22Rv1 (cell line): ENCODE measurements around the gene CDIP1.

Source experiments
- CTCF ChIP-seq: fragments of 450-650 bp; IDR thresholded peaks from 2 replicates; pipeline ENCODE4 v1.5.1; 2017; ENCODE audit warnings: mild to moderate bottlenecking
- ZFX ChIP-seq: fragments of 450-650 bp; IDR thresholded peaks from 2 replicates; pipeline ENCODE4 v1.6.1; 2017; ENCODE audit warnings: antibody characterized with exemption, borderline replicate concordance

DNA sequence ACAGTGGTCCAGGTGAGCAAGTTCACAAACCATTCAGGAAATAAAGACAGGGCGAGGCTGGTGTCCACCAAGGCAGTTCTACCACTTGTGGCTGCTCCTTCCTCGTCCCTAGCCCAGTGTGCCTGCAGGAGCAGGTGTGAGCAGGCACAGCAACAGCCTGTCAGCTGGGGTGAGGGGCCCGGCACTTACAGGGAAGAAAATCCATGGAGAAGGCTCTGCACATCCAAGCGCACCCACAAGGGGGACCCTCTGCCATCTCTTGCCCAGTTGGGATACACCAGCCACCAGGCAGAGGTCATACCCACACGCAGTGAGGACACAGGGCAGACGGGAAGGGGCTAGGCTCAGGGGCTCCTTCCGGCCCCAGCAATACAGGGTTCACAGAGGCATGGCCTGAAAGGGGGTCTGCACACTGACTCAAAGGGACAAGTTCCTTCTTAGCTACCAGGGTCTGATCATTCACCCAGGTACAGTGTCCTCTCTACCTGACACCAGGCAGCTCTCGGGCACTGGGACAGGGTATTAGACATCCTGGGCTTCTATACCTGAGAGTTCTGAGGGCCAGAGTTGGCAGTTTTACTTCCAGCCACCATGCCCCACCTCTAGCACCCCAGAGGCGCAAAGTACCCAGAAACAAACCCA lies 27.0 kb downstream of the CDIP1 start:
- TF ChIP-seq CTCF (peak; percentile 41), ZFX (no peak)
